ENCODE data around the gene SYNDIG1.
A peak's percentile ranks its signal among the peaks of the same experiment; 100 is the strongest.

SYNDIG1 gene

GRCh38 chr20:24495266-24495665 lies 25.8 kb downstream of the SYNDIG1 start:
- no peak for DNase-seq (ENCODE audit: low read depth)
- TF ChIP-seq CTCF (conservative IDR thresholded peaks at IDR 0.05; ENCODE audit: low read depth, low read length), result no peak
- H3K4me3 ChIP-seq (ENCODE audit: low read depth, low read length), result no peak overlapping the region

- peak; percentile 93 for DNase-seq (ENCODE audit: low read depth)
- H3K4me3 ChIP-seq (ENCODE audit: low read depth, low read length), result no peak overlapping the region
- no peak for TF ChIP-seq CTCF (conservative IDR thresholded peaks at IDR 0.05; ENCODE audit: low read depth, low read length)
Observed at GRCh38 chr20:24497851-24498250, 28.4 kb downstream of the SYNDIG1 start.

- no peak for TF ChIP-seq CTCF (conservative IDR thresholded peaks at IDR 0.05; ENCODE audit: low read depth, low read length)
- DNase-seq (ENCODE audit: low read depth), result no peak
- no peak overlapping the region for H3K4me3 ChIP-seq (ENCODE audit: low read depth, low read length)
Observed at GRCh38 chr20:24498641-24499040, 29.2 kb downstream of the SYNDIG1 start.

DNA sequence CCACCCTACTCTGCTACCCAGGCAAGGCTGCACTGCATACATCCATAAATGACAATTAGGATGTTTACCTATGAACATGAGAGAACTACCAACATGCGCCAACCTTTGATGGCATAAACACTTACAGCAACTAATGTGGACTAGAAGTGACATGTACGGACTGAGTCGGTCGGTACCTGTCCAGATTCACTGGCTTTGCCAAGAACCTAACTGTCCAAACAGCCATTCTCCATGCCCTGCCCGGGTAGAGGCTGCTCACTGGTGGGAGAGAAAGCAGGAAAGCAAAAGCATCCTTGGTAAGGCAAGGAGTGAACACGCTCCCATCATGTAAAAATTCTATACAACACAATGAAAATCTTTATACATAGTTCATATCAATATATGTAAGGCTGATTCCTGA lies 30.0 kb downstream of the SYNDIG1 start:
- TF ChIP-seq CTCF (conservative IDR thresholded peaks at IDR 0.05; ENCODE audit: low read depth, low read length), result no peak

GRCh38 chr20:24501764-24502556 lies 32.5 kb downstream of the SYNDIG1 start:
- TF ChIP-seq CTCF (conservative IDR thresholded peaks at IDR 0.05; ENCODE audit: low read depth, low read length), result no peak
- no peak overlapping the region for H3K4me3 ChIP-seq (ENCODE audit: low read depth, low read length)
- peak; percentile 88 for DNase-seq (ENCODE audit: low read depth)

More for the DNA sequence above, 30.0 kb downstream of the SYNDIG1 start:
- no peak for DNase-seq (ENCODE audit: low read depth)
- H3K4me3 ChIP-seq (ENCODE audit: low read depth, low read length), result no peak overlapping the region

DNA sequence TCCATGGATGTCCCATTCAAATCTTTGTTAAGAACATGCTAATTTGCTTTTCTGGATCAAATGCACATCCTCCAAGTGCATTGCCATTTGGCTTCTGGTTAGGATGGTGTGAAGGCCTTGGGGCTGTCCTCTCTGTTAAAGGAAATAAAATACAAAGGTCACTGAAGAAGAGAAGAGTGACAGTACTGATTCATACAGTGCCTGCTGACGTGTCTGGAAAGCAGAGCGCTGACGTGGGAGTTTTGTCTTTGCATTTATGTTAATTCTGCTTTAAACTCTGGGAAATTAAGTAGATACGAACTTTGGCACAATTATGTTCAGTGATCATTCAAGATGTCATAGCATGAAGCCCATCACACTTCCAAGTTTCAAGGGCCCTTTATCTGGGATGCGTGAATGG lies 33.2 kb downstream of the SYNDIG1 start:
- H3K4me3 ChIP-seq (ENCODE audit: low read depth, low read length), result no peak overlapping the region
- DNase-seq (ENCODE audit: low read depth), result peak; percentile 38

More for the DNA sequence above, 33.2 kb downstream of the SYNDIG1 start:
- TF ChIP-seq CTCF (conservative IDR thresholded peaks at IDR 0.05; ENCODE audit: low read depth, low read length), result no peak

All from choroid plexus epithelial cell (primary cell).